IPS-15b (cell line): Measurements from ENCODE around the gene UBXN7.
"Not testable (repeated sequence)": the region's sequence is repeated elsewhere in the genome, so short reads cannot be mapped to it uniquely, and the experiment has no call there.

Experiments
- H3K27me3 ChIP-seq: one replicate; pipeline ENCODE4 v1.6.1; 2013; ENCODE audit warnings: low read length; ENCODE audit not compliant: control insufficient read depth, insufficient read depth
- H3K36me3 ChIP-seq: one replicate; pipeline ENCODE4 v1.6.1; 2013; ENCODE audit warnings: low read length; ENCODE audit not compliant: control insufficient read depth, insufficient read depth
- H3K4me1 ChIP-seq: one replicate; pipeline ENCODE4 v1.6.1; 2013; ENCODE audit warnings: mild to moderate bottlenecking, low read length; ENCODE audit not compliant: control insufficient read depth, insufficient read depth
- H3K4me3 ChIP-seq: one replicate; pipeline ENCODE4 v1.5.1; 2013; ENCODE audit warnings: low read depth, low read length
- H3K9ac ChIP-seq: one replicate; pipeline ENCODE4 v1.6.1; 2013; ENCODE audit warnings: low read depth, mild to moderate bottlenecking, low read length
- H3K9me3 ChIP-seq: one replicate; pipeline ENCODE4 v1.6.1; 2013; ENCODE audit warnings: mild to moderate bottlenecking, low read length; ENCODE audit not compliant: control insufficient read depth, insufficient read depth

The UBXN7 gene

GRCh38 chr3:196412704-196413103, 19.5 kb downstream of the UBXN7 start:
- Histone ChIP-seq H3K4me3 (no peak overlapping the region), H3K27me3 (no peaks in the 10 kb centered on the region), H3K9ac (no peak overlapping the region), H3K9me3 (no peaks in the 10 kb centered on the region), H3K36me3 (no peaks in the 10 kb centered on the region), H3K4me1 (no peaks in the 10 kb centered on the region)

GRCh38 chr3:196409409-196409808, 22.8 kb downstream of the UBXN7 start:
- H3K9me3 ChIP-seq: no peaks in the 10 kb centered on the region
- H3K9ac ChIP-seq: no peak overlapping the region
- no peaks in the 10 kb centered on the region for H3K27me3 ChIP-seq
- no peak overlapping the region for H3K4me3 ChIP-seq
- no peaks in the 10 kb centered on the region for H3K4me1 ChIP-seq
- no peaks in the 10 kb centered on the region for H3K36me3 ChIP-seq

- no peak overlapping the region for H3K4me3 ChIP-seq
- H3K4me1 ChIP-seq: no peaks in the 10 kb centered on the region
- H3K9ac ChIP-seq: no peak overlapping the region
- H3K9me3 ChIP-seq: no peaks in the 10 kb centered on the region
- H3K27me3 ChIP-seq: no peaks in the 10 kb centered on the region
- no peaks in the 10 kb centered on the region for H3K36me3 ChIP-seq
These were observed 23.5 kb downstream of the UBXN7 start for GRCh38 chr3:196408565-196409300.

- Histone ChIP-seq H3K27me3 (no peaks in the 10 kb centered on the region), H3K4me3 (no peak overlapping the region), H3K4me1 (no peaks in the 10 kb centered on the region), H3K9ac (no peak overlapping the region), H3K36me3 (peaks cover 3% of the 10 kb centered on the region), H3K9me3 (no peaks in the 10 kb centered on the region)
These were observed 25.3 kb downstream of the UBXN7 start for GRCh38 chr3:196406811-196407470.

- no peaks in the 10 kb centered on the region for H3K4me1 ChIP-seq
- H3K9ac ChIP-seq: no peak overlapping the region
- peaks cover 7% of the 10 kb centered on the region for H3K36me3 ChIP-seq
- no peaks in the 10 kb centered on the region for H3K27me3 ChIP-seq
- no peak overlapping the region for H3K4me3 ChIP-seq
- H3K9me3 ChIP-seq: no peaks in the 10 kb centered on the region
These were observed 31.9 kb downstream of the UBXN7 start for GRCh38 chr3:196400331-196400730.

GRCh38 chr3:196399485-196399945, 32.7 kb downstream of the UBXN7 start:
- Histone ChIP-seq H3K36me3 (peaks cover 7% of the 10 kb centered on the region), H3K4me3 (no peak overlapping the region), H3K9me3 (no peaks in the 10 kb centered on the region), H3K9ac (no peak overlapping the region), H3K27me3 (no peaks in the 10 kb centered on the region), H3K4me1 (no peaks in the 10 kb centered on the region)

- Histone ChIP-seq H3K27me3 (no peaks in the 10 kb centered on the region), H3K4me1 (no peaks in the 10 kb centered on the region), H3K9ac (no peak overlapping the region), H3K36me3 (peaks cover 7% of the 10 kb centered on the region), H3K9me3 (no peaks in the 10 kb centered on the region), H3K4me3 (no peak overlapping the region)
These were observed 33.4 kb downstream of the UBXN7 start for GRCh38 chr3:196398782-196399181.

- Histone ChIP-seq H3K4me1 (no peaks in the 10 kb centered on the region), H3K9me3 (no peaks in the 10 kb centered on the region), H3K36me3 (peaks cover 7% of the 10 kb centered on the region), H3K27me3 (no peaks in the 10 kb centered on the region), H3K4me3 (no peak overlapping the region), H3K9ac (no peak overlapping the region)
These were observed 34.3 kb downstream of the UBXN7 start for GRCh38 chr3:196397941-196398340.

- Histone ChIP-seq H3K4me1 (no peaks in the 10 kb centered on the region), H3K36me3 (peaks cover 12% of the 10 kb centered on the region), H3K4me3 (no peak overlapping the region), H3K9ac (no peak overlapping the region), H3K9me3 (no peaks in the 10 kb centered on the region), H3K27me3 (no peaks in the 10 kb centered on the region)
These were observed 42.1 kb downstream of the UBXN7 start for GRCh38 chr3:196390116-196390515.

GRCh38 chr3:196388956-196389355, 43.3 kb downstream of the UBXN7 start:
- no peak overlapping the region for H3K4me3 ChIP-seq
- no peaks in the 10 kb centered on the region for H3K27me3 ChIP-seq
- no peak overlapping the region for H3K9ac ChIP-seq
- H3K36me3 ChIP-seq: peaks cover 12% of the 10 kb centered on the region
- H3K9me3 ChIP-seq: no peaks in the 10 kb centered on the region
- H3K4me1 ChIP-seq: no peaks in the 10 kb centered on the region

GRCh38 chr3:196387941-196388340, 44.3 kb downstream of the UBXN7 start:
- not testable (repeated sequence) for H3K27me3 ChIP-seq, H3K9ac ChIP-seq, H3K9me3 ChIP-seq, H3K4me3 ChIP-seq, H3K4me1 ChIP-seq
- H3K36me3 ChIP-seq: peaks cover 12% of the 10 kb centered on the region

GRCh38 chr3:196386797-196387196, 45.4 kb downstream of the UBXN7 start:
- peaks cover 12% of the 10 kb centered on the region for H3K36me3 ChIP-seq
- not testable (repeated sequence) for H3K9me3 ChIP-seq, H3K4me3 ChIP-seq, H3K27me3 ChIP-seq, H3K9ac ChIP-seq, H3K4me1 ChIP-seq
